Stomach smooth muscle (tissue), 2 donors: ENCODE data around the gene CFHR1.
"Not testable (repeated sequence)": the region's sequence is repeated elsewhere in the genome, so short reads cannot be mapped to it uniquely, and the experiment has no call there.

Source experiments
- H3K27ac ChIP-seq: one replicate; pipeline ENCODE4 v1.7.0; 2013; ENCODE audit warnings: mild to moderate bottlenecking, low read length, inconsistent platforms
- H3K27me3 ChIP-seq, 2 donors: one replicate each; pipeline ENCODE4 v1.7.0; 2013; ENCODE audit warnings: low read length in 2 of 2; ENCODE audit not compliant: insufficient read depth in 2 of 2, control insufficient read depth in 1 of 2
- H3K36me3 ChIP-seq, 2 donors: one replicate each; pipeline ENCODE4 v1.7.0; 2013; ENCODE audit warnings: low read length in 2 of 2; ENCODE audit not compliant: control insufficient read depth in 2 of 2, insufficient read depth in 2 of 2
- H3K4me1 ChIP-seq: one replicate; pipeline ENCODE4 v1.7.0; 2013; ENCODE audit warnings: low read length; ENCODE audit not compliant: control insufficient read depth, insufficient read depth
- H3K4me3 ChIP-seq, 2 donors: one replicate each; pipeline ENCODE4 v1.7.0; 2013; ENCODE audit warnings: low read length in 2 of 2
- H3K9ac ChIP-seq, 2 donors: one replicate each; pipeline ENCODE4 v1.7.0; 2013; ENCODE audit warnings: low read length in 2 of 2, mild to moderate bottlenecking in 1 of 2
- H3K9me3 ChIP-seq, 2 donors: one replicate each; pipeline ENCODE4 v1.7.0; 2013; ENCODE audit warnings: low read length in 2 of 2; ENCODE audit not compliant: control insufficient read depth in 2 of 2
- donor health status: healthy.
- donor health status: Pancreatic carcinoma.

CFHR1 gene

GRCh38 chr1:196808529-196809235 is 10.8 kb upstream of the CFHR1 start:
- Histone ChIP-seq H3K4me1 (no peaks in the 10 kb centered on the region), H3K36me3 (no peaks in the 10 kb centered on the region), H3K9ac (no peak overlapping the region), H3K9me3 (no peaks in the 10 kb centered on the region), H3K27ac (no peak overlapping the region), H3K4me3 (no peak overlapping the region), H3K27me3 (no peaks in the 10 kb centered on the region)

GRCh38 chr1:196817442-196817841 is 2.1 kb upstream of the CFHR1 start:
- not testable (repeated sequence) for H3K4me1 ChIP-seq, H3K9ac ChIP-seq, H3K4me3 ChIP-seq, H3K9me3 ChIP-seq, H3K27me3 ChIP-seq, H3K27ac ChIP-seq, H3K36me3 ChIP-seq

- H3K27me3 ChIP-seq, H3K9ac ChIP-seq, H3K4me1 ChIP-seq, H3K27ac ChIP-seq, H3K9me3 ChIP-seq, H3K36me3 ChIP-seq, H3K4me3 ChIP-seq: not testable (repeated sequence)
These were observed 8.3 kb downstream of the CFHR1 start for GRCh38 chr1:196827860-196828259.

DNA sequence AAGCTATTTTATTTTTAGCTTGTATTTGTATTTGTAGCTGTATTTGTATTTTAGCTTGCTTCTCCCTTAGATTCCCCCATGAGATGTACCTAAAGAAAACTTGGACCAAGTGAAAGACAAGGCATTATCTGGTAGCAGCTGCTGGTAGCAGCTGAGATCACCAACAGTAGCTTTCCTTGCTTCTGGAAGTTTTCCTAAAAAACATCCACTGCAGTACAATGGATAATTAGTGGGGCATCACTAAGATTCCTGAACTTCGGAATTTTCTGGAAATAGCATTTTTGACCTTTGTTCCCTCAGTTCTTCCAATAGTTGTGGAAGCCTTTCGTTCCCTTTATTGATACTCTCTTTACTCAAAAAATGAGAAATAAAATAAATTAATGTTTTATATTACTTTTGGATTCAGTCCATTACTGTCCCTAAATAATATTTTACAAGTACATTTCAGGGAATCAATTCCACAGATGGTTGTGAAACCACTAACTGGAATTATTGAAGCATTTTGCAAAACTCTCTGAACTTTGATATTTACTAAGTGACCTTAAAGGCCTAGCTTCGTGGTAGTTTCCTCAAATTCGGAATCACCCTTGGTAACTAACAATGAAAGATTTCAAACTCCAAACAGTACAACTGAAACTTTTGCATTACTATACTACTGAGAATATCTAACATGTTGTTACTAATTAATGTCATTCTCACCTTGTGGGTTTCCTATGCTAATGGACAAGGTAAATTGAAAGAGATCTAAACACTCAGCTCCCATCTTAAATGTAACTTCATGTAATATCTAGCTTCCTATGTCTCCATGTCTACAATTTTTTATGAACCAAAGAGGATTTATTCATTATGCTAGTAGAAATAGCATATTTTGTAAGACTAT is 30.3 kb downstream of the CFHR1 start:
- not testable (repeated sequence) for H3K9ac ChIP-seq, H3K4me3 ChIP-seq, H3K27me3 ChIP-seq, H3K36me3 ChIP-seq, H3K4me1 ChIP-seq, H3K27ac ChIP-seq, H3K9me3 ChIP-seq

GRCh38 chr1:196856053-196856452 is 36.5 kb downstream of the CFHR1 start:
- H3K36me3 ChIP-seq, result no peaks in the 10 kb centered on the region

DNA sequence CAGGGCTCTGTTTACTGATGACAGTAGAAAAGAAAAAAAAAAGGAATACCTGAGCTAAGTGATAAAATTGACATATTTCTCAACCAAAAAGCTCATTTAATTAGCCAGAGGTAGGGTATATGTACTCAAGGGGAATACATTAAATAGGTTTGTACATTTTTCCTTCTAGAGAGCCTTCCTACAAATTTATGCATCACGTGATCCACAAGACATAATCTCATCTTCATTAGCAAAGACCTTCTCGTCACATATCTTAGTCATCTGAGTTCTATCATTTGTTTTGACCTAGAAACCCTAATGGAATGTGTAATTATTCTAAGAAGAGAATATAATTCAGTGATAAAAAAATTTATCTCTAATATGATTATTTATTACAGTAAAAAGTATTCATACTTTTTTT is 37.7 kb downstream of the CFHR1 start:
- no peak overlapping the region for H3K27ac ChIP-seq
- no peak overlapping the region for H3K4me3 ChIP-seq
- no peak overlapping the region for H3K9ac ChIP-seq
- no peaks in the 10 kb centered on the region for H3K4me1 ChIP-seq
- H3K9me3 ChIP-seq, result no peaks in the 10 kb centered on the region
- no peaks in the 10 kb centered on the region for H3K36me3 ChIP-seq
- H3K27me3 ChIP-seq, result no peaks in the 10 kb centered on the region

More at GRCh38 chr1:196856053-196856452, 36.5 kb downstream of the CFHR1 start:
- Histone ChIP-seq H3K9ac (no peak overlapping the region), H3K27ac (no peak overlapping the region), H3K27me3 (no peaks in the 10 kb centered on the region), H3K9me3 (no peaks in the 10 kb centered on the region), H3K4me3 (no peak overlapping the region), H3K4me1 (no peaks in the 10 kb centered on the region)

DNA sequence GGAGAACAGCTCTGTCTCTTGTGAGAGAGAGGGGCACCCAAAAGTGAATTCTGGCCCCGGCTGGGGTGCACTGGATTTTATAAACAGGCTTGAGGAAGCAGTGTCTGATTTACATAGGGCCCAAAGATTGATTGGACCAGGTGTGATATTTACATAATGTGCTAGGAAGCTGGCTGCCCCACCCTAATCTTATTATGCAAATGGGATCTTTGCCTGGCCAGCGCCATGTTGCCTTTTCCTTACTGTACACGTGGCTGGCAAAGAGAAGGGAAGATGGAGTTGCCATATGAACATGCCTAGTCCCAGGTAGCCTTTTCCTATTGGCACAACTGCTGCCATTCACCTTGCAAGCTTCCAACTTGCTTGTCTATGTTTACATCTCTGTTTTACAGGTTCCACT is 39.3 kb downstream of the CFHR1 start:
- H3K27ac ChIP-seq, result no peak overlapping the region
- H3K4me1 ChIP-seq, result no peaks in the 10 kb centered on the region
- no peaks in the 10 kb centered on the region for H3K36me3 ChIP-seq
- no peaks in the 10 kb centered on the region for H3K27me3 ChIP-seq
- no peak overlapping the region for H3K4me3 ChIP-seq
- no peak overlapping the region for H3K9ac ChIP-seq
- H3K9me3 ChIP-seq, result no peaks in the 10 kb centered on the region

DNA sequence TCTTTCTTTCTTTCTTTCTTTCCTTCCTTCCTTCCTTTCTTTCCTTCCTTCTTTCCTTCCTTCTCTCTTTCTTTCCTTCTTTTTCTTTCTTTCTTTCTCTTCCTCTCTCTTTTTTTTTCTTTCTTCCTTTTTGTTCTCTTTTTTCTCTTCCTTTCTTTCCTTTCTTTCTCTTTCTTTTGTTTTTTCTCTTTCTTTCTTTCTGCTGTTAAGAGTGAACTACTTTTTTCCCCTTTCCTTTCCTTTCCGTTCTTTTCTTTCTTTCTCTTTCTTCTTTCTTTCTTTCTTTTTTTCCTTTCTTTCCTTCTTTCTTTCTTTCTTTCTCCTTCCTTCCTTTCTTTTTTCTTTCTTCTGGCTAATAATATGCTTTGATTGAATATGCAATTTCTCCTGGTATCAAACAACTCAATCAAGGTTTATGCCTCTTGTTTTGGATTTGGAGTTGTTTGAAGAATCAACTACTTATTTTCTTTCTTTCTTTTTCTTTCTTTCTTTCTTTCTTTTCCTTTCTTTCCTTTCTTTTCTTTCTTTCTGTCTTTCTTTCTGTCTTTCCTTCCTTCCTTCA is 40.9 kb downstream of the CFHR1 start:
- H3K27me3 ChIP-seq, result no peaks in the 10 kb centered on the region
- H3K9me3 ChIP-seq, result no peaks in the 10 kb centered on the region
- no peak overlapping the region for H3K9ac ChIP-seq
- no peaks in the 10 kb centered on the region for H3K4me1 ChIP-seq
- no peak overlapping the region for H3K4me3 ChIP-seq
- H3K36me3 ChIP-seq, result no peaks in the 10 kb centered on the region
- no peak overlapping the region for H3K27ac ChIP-seq

DNA sequence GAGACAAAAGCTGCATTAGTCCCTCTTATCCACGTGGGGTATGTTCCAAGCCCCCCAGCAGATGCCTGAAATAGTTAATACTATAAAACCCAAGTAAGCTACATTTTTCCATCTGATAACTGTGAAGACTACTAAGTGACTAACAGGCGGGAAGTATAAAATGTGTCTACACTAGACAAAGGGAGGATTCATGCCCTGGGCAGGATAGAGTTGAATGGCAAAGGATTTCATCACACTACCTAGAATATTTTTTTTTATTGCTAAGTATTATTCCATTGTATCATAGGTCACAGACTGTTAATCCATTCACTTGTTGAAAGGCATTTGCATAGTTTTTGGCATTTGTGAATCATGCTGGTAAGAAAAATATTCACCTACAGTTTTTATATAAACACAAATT is 41.9 kb downstream of the CFHR1 start:
- H3K36me3 ChIP-seq, result no peaks in the 10 kb centered on the region
- H3K4me1 ChIP-seq, result no peaks in the 10 kb centered on the region
- H3K9ac ChIP-seq, result no peak overlapping the region
- H3K27me3 ChIP-seq, result no peaks in the 10 kb centered on the region
- H3K9me3 ChIP-seq, result no peaks in the 10 kb centered on the region
- no peak overlapping the region for H3K27ac ChIP-seq
- no peak overlapping the region for H3K4me3 ChIP-seq

- Histone ChIP-seq H3K27ac (no peak overlapping the region), H3K9me3 (peaks cover 0 to 6% of the 10 kb centered on the region in 2 donors), H3K36me3 (no peaks in the 10 kb centered on the region), H3K4me1 (no peaks in the 10 kb centered on the region), H3K9ac (no peak overlapping the region), H3K27me3 (no peaks in the 10 kb centered on the region), H3K4me3 (no peak overlapping the region)
These were observed 47.4 kb downstream of the CFHR1 start for GRCh38 chr1:196866974-196867373.

DNA sequence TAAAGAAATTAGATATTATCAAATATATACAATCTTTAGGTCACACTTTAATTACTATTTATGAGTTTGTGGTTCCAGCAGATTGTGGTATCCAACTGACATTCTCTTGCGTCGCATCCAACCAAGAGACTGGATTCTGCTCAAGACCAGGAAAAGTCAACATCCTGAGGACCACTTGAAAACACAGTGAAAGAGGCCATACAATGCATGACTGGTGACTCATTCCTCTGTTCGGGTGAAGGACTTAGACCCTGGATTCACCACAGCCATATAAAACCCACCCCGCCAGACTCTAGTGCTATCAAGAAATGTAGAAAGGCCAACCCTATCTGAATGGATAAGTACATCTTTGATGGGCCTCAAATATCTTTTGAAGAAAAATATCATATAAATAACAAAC is 53.9 kb downstream of the CFHR1 start:
- Histone ChIP-seq H3K27me3 (no peaks in the 10 kb centered on the region), H3K9me3 (no peaks in the 10 kb centered on the region), H3K4me3 (no peak overlapping the region), H3K36me3 (no peaks in the 10 kb centered on the region), H3K27ac (no peak overlapping the region), H3K9ac (no peak overlapping the region), H3K4me1 (no peaks in the 10 kb centered on the region)
